ENCODE measurements around the gene OSBPL3. TPM values are rescaled to one million over a fixed set of nuclear protein-coding genes. Genes with fewer than 3 reads are reported as not detected.
A peak's percentile ranks its signal among the peaks of the same experiment; 100 is the strongest.

OSBPL3 gene
- total RNA-seq, 1 experiment from 2014 or later: 36.8 TPM

DNA sequence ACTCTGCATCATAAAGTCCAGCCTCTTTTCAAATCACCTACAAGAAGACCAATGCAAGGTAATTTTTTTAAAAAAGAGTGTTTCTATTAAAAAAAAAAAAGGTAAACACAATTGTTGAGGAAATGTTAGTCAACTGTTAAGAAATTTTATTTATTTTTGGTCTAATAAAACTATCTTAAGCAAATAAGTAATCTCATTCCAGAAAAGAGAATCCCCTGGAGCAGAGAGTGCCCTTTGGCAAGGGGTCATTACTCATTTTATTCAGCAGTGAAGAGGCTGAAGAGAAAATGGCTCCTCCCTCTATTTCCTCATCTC lies 159.3 kb downstream of the OSBPL3 start:
- H3K27me3 ChIP-seq (ENCODE audit: insufficient read depth, low read length): no peaks in the 10 kb centered on the region
- intact Hi-C loops (cut with micrococcal nuclease): loop anchor here (1.0 to 5.0 kb wide), 5 partner anchors 61 to 273 kb away; partner anchors contain the start of gene OSBPL3
- BruUV-seq (replicated peaks): TSS peak; percentile 22
- peaks cover 3 to 14% of the 10 kb centered on the region in 2 experiments; a peak in 3 of 4 replicates for H3K36me3 ChIP-seq (ENCODE audit: control insufficient read depth in 1 of 2, insufficient read depth in 2 of 2, low read length in 2 of 2)
- ATAC-seq: peak; percentile 53
- CTCF ChIA-PET: interaction anchor here (0.8 to 3.2 kb wide), 11 partner anchors 9 to 273 kb away, joined by 3 to 26 read pairs (median 8); partner anchors contain the start of gene OSBPL3
- H4K20me1 ChIP-seq (ENCODE audit: insufficient read depth): no peaks in the 10 kb centered on the region
- TF ChIP-seq CEBPB (IDR thresholded peaks at IDR 0.05; ENCODE audit: low read depth): no peak; the same call in none of the 2 replicates
- TF ChIP-seq EGR1 (IDR thresholded peaks at IDR 0.05; ENCODE audit: low read depth): no peak
- no peak for TF ChIP-seq JUND (IDR thresholded peaks at IDR 0.05)
- no peak for TF ChIP-seq ELF1 (IDR thresholded peaks at IDR 0.05; ENCODE audit: borderline replicate concordance, low read depth)
- TF ChIP-seq EZH2 (IDR thresholded peaks at IDR 0.05): no peak
- TF ChIP-seq YY1 (IDR thresholded peaks at IDR 0.05; ENCODE audit: extremely low read depth, insufficient replicate concordance, low read depth, low read length): peak; percentile 66
- TF ChIP-seq SRF (IDR thresholded peaks at IDR 0.05; ENCODE audit: low read depth): no peak
- TF ChIP-seq FOSL1 (IDR thresholded peaks at IDR 0.05; ENCODE audit: low read depth): no peak
- TF ChIP-seq, protein P1, sequence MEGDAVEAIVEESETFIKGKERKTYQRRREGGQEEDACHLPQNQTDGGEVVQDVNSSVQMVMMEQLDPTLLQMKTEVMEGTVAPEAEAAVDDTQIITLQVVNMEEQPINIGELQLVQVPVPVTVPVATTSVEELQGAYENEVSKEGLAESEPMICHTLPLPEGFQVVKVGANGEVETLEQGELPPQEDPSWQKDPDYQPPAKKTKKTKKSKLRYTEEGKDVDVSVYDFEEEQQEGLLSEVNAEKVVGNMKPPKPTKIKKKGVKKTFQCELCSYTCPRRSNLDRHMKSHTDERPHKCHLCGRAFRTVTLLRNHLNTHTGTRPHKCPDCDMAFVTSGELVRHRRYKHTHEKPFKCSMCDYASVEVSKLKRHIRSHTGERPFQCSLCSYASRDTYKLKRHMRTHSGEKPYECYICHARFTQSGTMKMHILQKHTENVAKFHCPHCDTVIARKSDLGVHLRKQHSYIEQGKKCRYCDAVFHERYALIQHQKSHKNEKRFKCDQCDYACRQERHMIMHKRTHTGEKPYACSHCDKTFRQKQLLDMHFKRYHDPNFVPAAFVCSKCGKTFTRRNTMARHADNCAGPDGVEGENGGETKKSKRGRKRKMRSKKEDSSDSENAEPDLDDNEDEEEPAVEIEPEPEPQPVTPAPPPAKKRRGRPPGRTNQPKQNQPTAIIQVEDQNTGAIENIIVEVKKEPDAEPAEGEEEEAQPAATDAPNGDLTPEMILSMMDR (IDR thresholded peaks at IDR 0.05 in 2 of 3, conservative IDR thresholded peaks at IDR 0.05 in 1 of 3; ENCODE audit: borderline replicate concordance in 1 of 3, insufficient read depth in 1 of 3, low read depth in 2 of 3, low read length in 2 of 3): no peak
- TF ChIP-seq SP1 (IDR thresholded peaks at IDR 0.05; ENCODE audit: low read depth): peak; percentile 28; the same call in 1 of the 2 replicates
- no peak for TF ChIP-seq RAD21 (IDR thresholded peaks at IDR 0.05; ENCODE audit: low read depth)
- no peak for TF ChIP-seq POLR2AphosphoS5 (IDR thresholded peaks at IDR 0.05; ENCODE audit: low read depth, low read length)
- TF ChIP-seq, protein P2, sequence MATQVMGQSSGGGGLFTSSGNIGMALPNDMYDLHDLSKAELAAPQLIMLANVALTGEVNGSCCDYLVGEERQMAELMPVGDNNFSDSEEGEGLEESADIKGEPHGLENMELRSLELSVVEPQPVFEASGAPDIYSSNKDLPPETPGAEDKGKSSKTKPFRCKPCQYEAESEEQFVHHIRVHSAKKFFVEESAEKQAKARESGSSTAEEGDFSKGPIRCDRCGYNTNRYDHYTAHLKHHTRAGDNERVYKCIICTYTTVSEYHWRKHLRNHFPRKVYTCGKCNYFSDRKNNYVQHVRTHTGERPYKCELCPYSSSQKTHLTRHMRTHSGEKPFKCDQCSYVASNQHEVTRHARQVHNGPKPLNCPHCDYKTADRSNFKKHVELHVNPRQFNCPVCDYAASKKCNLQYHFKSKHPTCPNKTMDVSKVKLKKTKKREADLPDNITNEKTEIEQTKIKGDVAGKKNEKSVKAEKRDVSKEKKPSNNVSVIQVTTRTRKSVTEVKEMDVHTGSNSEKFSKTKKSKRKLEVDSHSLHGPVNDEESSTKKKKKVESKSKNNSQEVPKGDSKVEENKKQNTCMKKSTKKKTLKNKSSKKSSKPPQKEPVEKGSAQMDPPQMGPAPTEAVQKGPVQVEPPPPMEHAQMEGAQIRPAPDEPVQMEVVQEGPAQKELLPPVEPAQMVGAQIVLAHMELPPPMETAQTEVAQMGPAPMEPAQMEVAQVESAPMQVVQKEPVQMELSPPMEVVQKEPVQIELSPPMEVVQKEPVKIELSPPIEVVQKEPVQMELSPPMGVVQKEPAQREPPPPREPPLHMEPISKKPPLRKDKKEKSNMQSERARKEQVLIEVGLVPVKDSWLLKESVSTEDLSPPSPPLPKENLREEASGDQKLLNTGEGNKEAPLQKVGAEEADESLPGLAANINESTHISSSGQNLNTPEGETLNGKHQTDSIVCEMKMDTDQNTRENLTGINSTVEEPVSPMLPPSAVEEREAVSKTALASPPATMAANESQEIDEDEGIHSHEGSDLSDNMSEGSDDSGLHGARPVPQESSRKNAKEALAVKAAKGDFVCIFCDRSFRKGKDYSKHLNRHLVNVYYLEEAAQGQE (IDR thresholded peaks at IDR 0.05; ENCODE audit: low read depth): no peak
- TF ChIP-seq, protein P3, sequence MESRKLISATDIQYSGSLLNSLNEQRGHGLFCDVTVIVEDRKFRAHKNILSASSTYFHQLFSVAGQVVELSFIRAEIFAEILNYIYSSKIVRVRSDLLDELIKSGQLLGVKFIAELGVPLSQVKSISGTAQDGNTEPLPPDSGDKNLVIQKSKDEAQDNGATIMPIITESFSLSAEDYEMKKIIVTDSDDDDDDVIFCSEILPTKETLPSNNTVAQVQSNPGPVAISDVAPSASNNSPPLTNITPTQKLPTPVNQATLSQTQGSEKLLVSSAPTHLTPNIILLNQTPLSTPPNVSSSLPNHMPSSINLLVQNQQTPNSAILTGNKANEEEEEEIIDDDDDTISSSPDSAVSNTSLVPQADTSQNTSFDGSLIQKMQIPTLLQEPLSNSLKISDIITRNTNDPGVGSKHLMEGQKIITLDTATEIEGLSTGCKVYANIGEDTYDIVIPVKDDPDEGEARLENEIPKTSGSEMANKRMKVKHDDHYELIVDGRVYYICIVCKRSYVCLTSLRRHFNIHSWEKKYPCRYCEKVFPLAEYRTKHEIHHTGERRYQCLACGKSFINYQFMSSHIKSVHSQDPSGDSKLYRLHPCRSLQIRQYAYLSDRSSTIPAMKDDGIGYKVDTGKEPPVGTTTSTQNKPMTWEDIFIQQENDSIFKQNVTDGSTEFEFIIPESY (IDR thresholded peaks at IDR 0.05; ENCODE audit: extremely low read depth, insufficient replicate concordance, low read length): no peak
- POLR2A ChIA-PET: interaction anchor here (1.0 to 1.9 kb wide), 4 partner anchors 8 to 273 kb away, joined by 3 to 9 read pairs (median 4); partner anchors contain the start of gene OSBPL3
- H3K4me2 ChIP-seq (ENCODE audit: low read length): peak overlapping the region; percentile 71
- DNase-seq (ENCODE audit: low read depth, low spot score): no peak
- peak overlapping the region; percentile 65 for H3K9ac ChIP-seq (ENCODE audit: low read length)
- H3K4me3 ChIP-seq (replicated peaks in 1 of 2; ENCODE audit: low read depth in 1 of 2, low read length in 2 of 2): peak overlapping the region in 1 of 2 experiments; percentile 35; a peak in 2 of 4 replicates
- no peaks in the 10 kb centered on the region for H3K79me2 ChIP-seq (ENCODE audit: insufficient read depth, low read length)
- H2AFZ ChIP-seq (ENCODE audit: low read depth, low read length, poor library complexity, severe bottlenecking): no peak overlapping the region
- peak overlapping the region; percentile 84 for H3K27ac ChIP-seq (ENCODE audit: low read depth, low read length)
- RAD21 ChIA-PET (ENCODE audit: low non-redundant PET in 1 of 2, low total read pairs in 2 of 2, uncharacterized antibody in 2 of 2, unreplicated experiment in 2 of 2): interaction anchor here (1.0 to 1.8 kb wide), 3 partner anchors 161 to 273 kb away, joined by 3 to 6 read pairs (median 5); no protein-coding TSS in a partner anchor
- H3K9me2 ChIP-seq (ENCODE audit: insufficient read depth): no peaks in the 10 kb centered on the region
- H3K4me1 ChIP-seq (ENCODE audit: control insufficient read depth in 1 of 2, insufficient read depth in 2 of 2, low read length in 2 of 2): peaks cover 54 to 60% of the 10 kb centered on the region in 2 experiments
- no peaks in the 10 kb centered on the region for H3K9me3 ChIP-seq (ENCODE audit: control insufficient read depth in 1 of 2, insufficient read depth in 1 of 2, low read depth in 1 of 2, low read length in 2 of 2)

All from HCT116 (cell line).